SK-N-MC (cell line): ENCODE data around the gene KRTAP12-4.

Experiments used
- EZH2 ChIP-seq: fragments of 200-600 bp; sonication (generic); IDR thresholded peaks from one replicate; pipeline ENCODE4 v1.6.1; 2017; ENCODE audit warnings: antibody characterized with exemption
- POLR2AphosphoS5 ChIP-seq: IDR thresholded peaks from 2 replicates; pipeline ENCODE4 v1.6.1; 2012; ENCODE audit warnings: mild to moderate bottlenecking, low read depth, low read length, borderline replicate concordance

GRCh38 chr21:44700101-44701022, 45.9 kb upstream of the KRTAP12-4 start:
- TF ChIP-seq EZH2 (no peak), POLR2AphosphoS5 (no peak)
